Head of caudate nucleus (tissue), 42 donors: ENCODE results near the gene LHX6.

Experiments used
- DNase-seq, 42 donors: peaks; one replicate each; pipeline versions ENCODE4 v3.0.0 to v3.0.0-alpha.2; 2020 to 2021; ENCODE audit warnings: mixed read lengths in 7 of 42
- intact Hi-C: fragments of 100-400 bp; cut with DNase I; formaldehyde crosslinking; loops from one replicate; pipeline ENCODE4 v1.15.0; 2022

LHX6 gene

GRCh38 chr9:122168356-122168755, 60.4 kb downstream of the LHX6 start:
- intact Hi-C loops = loop anchor here (10.0 kb wide), 1 partner anchor 96 kb away; the partner anchor contains the start of genes MRRF and RBM18

GRCh38 chr9:122164286-122164685, 64.5 kb downstream of the LHX6 start:
- DNase-seq = peak in 1 of 42 donors; percentile 5
- intact Hi-C loops = loop anchor here (10.0 kb wide), 1 partner anchor 101 kb away; the partner anchor contains the start of genes MRRF and RBM18

More at GRCh38 chr9:122168356-122168755, 60.4 kb downstream of the LHX6 start:
- DNase-seq = no peak

- no peak for DNase-seq
- intact Hi-C loops = loop anchor here (10.0 kb wide), 1 partner anchor 102 kb away; the partner anchor contains the start of genes MRRF and RBM18
Measured at GRCh38 chr9:122162415-122162814, 66.3 kb downstream of the LHX6 start.

GRCh38 chr9:122159925-122160246, 68.9 kb downstream of the LHX6 start:
- no peak for DNase-seq
- intact Hi-C loops = loop anchor here (10.0 kb wide), 1 partner anchor 105 kb away; the partner anchor contains the start of genes MRRF and RBM18

GRCh38 chr9:122159026-122159924, 69.5 kb downstream of the LHX6 start, which contains the start of the genes MORN5 and NDUFA8:
MORN5 (plus strand) TSS chr9:122159908; CDS start chr9:122159973, 65 bp downstream.
NDUFA8 (minus strand) TSS chr9:122159779; CDS start chr9:122159677, 102 bp downstream.
- DNase-seq = peak; percentile 88 to 97 (median 93)
- intact Hi-C loops = no loop called here

- no peak for DNase-seq
- intact Hi-C loops = no loop called here
Measured at GRCh38 chr9:122158202-122158601, 70.6 kb downstream of the LHX6 start.

GRCh38 chr9:122155796-122156195, 73.0 kb downstream of the LHX6 start:
- no peak for DNase-seq
- intact Hi-C loops = no loop called here
